GM19240 (cell line): ENCODE data around the gene ADIPOQ.
A peak's percentile ranks its signal among the peaks of the same experiment; 100 is the strongest.
"Not testable (repeated sequence)": the region's sequence is repeated elsewhere in the genome, so short reads cannot be mapped to it uniquely, and the experiment has no call there.

Experiments used
- DNase-seq: peaks from one replicate; pipeline ENCODE4 v3.0.0; 2011; ENCODE audit warnings: low spot score; ENCODE audit not compliant: insufficient read length

ADIPOQ gene

GRCh38 chr3:186826410-186826975 lies 16.0 kb upstream of the ADIPOQ start:
- no peak for DNase-seq

GRCh38 chr3:186826976-186827857 lies 15.3 kb upstream of the ADIPOQ start:
- DNase-seq, result peak; percentile 92

- no peak for DNase-seq
Observed at GRCh38 chr3:186828340-186828739, 14.2 kb upstream of the ADIPOQ start.

DNA sequence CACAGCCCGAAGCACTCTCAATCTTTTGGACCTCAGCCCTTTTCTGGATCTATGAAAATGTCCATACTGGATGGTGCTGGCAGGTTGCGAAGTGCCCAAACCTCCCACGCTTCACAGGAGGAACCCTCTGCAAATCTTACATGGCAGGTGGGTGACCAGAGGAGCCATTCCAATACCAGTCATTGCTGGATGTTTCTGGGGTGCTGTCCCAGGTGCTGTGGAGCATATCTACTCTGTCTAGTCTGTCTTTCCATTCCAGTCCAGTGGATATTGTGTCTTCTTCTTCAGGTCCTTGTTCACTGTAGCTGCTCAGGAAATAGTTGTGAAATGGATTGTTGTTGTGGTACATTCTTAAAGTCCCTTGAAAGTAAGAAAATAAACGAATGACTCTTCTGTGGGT lies 10.7 kb upstream of the ADIPOQ start:
- DNase-seq, result no peak

- DNase-seq, result no peak
Observed at GRCh38 chr3:186832276-186832675, 10.2 kb upstream of the ADIPOQ start.

DNA sequence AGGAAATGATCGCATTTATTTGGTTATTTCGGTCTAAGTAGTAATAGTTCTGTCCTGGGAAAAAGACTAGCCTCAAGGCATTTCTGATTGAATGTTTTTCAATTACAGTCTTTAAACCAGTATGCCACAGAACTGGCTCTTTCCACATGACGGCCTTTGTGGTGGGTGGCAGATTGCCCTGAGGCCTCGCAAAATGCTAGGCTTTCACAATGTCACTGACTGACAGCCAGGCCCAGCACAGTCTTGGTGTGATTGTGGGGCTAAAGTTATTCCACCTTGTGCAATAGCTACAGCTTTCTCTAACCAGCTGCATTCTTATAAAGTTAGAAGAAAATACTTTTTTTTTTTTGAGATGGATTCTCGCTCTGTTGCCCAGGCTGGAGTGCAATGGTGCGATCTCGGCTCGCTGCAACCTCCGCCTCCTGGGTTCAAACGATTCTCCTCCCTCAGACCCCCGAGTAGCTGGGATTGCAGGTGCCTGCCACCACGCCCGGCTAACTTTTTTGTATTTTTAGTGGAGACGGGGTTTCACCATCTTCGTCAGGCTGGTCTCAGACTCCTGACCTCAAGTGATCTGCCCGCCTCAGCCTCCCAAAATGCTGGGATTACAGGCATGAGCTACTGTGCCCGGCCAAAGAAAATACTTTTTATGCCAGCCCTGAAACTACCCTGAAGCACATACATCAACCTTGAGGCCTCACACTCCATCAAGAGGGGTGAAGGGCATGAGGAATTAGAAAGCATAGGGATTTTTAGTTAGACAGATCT lies 2.5 kb upstream of the ADIPOQ start:
- no peak for DNase-seq

GRCh38 chr3:186841620-186842019 lies 890 bp upstream of the ADIPOQ start:
- no peak for DNase-seq

- no peak for DNase-seq
Observed at GRCh38 chr3:186843039-186843432, 526 bp downstream of the ADIPOQ start.

DNA sequence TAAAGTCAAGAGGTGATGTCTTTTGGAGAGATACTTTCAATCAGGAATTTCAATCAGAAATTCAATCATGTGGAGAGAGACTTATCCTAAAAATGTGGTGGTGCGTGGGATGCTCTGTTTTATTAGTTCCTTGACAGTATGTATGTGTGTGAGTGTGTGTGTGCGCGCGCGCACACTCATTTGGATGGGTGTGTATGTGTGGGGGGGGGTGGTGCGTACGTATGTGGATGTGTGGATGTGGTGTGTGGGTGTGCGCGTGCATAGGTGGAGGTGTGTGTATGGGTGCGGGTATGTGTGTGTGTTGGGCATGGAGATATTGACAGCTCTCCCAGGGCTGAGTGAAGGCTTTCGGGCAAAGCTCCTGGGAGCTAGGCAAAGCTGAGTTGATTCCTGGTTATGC lies 2.4 kb downstream of the ADIPOQ start:
- DNase-seq, result no peak

DNA sequence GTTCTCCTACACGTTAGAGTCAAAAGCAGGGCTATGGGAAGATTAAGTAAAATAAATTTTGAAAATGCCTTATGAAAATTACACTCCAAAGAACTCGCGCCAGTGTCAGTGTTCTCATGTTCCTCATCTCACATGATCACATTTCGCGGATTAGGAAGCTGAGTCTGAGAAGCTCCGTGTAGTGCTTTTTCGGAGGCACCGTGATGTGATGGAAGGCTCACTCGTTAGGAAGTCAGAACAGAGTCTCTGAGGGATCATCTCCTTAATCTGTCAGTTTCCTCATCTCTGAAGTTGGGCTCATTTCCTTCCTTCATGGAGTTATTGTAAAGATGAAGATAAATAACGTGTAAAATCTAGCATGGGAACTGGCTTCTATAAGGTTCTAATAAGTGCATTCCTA lies 3.2 kb downstream of the ADIPOQ start:
- no peak for DNase-seq

DNA sequence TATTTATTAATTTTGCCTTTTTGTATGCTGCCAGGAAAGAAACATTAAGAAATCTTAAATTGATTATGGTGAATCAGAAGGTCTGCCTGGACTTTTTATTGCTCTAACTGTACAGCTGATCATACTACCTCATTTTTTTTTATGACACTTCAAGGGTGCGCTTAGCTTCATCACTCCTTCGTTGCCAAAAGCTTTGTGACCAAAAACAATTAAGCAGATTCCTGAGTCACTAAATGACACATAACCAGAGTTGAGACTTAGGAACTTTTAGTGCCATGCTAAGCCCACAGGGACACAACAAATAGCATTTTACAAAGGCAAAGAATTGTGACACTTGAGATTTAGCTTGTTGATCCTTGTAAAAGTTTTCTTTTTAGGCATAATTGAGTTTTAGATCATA lies 4.9 kb downstream of the ADIPOQ start:
- DNase-seq, result no peak

- peak; percentile 51 for DNase-seq
Observed at GRCh38 chr3:186849374-186849975, 7.0 kb downstream of the ADIPOQ start.

- DNase-seq, result not testable (repeated sequence)
Observed at GRCh38 chr3:186851835-186852234, 9.3 kb downstream of the ADIPOQ start.

GRCh38 chr3:186852994-186853393 lies 10.5 kb downstream of the ADIPOQ start:
- DNase-seq, result no peak

- DNase-seq, result no peak
Observed at GRCh38 chr3:186854146-186854545, 11.6 kb downstream of the ADIPOQ start.

DNA sequence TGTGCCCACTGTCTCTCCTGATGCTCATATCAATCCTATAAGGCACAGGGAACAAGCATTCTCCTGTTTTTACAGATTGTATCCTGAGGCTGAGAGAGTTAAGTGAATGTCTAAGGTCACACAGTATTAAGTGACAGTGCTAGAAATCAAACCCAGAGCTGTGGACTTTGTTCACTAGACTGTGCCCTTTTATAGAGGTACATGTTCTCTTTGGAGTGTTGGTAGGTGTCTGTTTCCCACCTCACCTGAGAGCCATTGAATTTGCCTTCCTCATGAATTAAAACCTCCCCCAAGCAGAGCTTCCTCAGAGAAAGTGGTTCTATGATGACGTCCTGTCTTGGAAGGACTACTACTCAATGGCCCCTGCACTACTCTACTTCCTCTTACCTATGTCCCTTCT lies 12.4 kb downstream of the ADIPOQ start:
- DNase-seq, result no peak

DNA sequence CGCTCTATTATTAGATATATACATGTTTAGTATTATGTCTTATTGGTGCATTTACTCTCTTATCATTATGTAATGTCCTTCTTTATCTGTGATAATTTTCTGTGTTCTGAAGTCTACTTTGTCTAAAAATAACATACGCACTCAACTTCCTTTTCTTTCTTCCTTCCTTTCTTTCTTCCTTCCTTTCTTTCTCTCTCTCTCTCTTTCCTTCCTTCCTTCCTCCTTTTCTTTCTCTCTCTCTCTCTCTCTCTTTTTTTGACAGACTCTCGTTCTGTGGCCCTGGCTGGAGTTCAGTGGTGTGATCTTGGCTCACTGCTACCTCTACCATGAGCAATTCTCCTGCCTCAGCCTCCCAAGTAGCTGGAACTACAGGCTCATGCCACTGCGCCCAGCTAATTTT lies 15.2 kb downstream of the ADIPOQ start:
- DNase-seq, result no peak

DNA sequence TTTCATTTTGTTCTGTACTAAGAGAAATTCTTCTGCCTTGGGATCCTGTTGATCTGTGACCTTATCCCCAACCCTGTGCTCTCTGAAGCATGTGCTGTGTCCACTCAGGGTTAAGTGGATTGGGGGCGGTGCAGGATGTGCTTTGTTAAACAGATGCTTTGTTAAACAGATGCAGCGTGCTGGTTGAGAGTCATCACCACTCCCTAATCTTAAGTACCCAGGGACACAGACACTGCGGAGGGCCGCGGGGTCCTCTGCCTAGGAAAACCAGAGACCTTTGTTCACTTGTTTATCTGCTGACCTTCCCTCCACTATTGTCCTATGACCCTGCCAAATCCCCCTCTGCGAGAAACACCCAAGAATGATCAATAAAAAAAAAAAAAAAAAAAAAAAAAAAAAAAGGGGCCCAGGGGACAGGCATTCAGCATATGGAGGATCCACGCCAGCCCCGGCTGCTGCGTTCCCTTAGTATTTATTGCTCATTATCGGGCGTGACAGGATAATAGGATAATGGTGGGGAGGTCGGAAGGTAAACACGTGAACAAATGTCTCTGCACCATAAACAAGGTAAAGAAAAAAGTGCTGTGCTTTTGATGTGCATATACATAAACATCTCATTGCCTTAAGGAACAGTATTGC lies 22.8 kb downstream of the ADIPOQ start:
- not testable (repeated sequence) for DNase-seq

DNA sequence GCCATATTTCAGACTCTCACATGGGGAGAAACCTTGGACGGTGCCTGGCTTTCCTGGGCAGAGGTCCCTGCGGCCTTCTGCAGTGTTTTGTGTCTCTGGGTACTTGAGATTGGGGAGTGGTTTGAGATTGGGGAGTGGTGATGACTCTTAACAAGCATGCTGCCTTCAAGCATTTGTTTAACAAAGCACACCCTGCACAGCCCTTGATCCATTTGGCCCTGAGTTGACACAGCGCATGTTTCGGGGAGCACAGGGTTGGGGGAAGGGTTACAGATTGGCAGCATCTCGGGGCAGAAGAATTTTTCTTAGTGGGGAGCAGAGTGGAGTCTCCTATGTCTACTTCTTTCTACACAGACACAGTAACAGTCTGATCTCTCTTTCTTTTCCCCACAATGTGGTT lies 23.6 kb downstream of the ADIPOQ start:
- DNase-seq, result not testable (repeated sequence)

GRCh38 chr3:186869253-186870100 lies 27.0 kb downstream of the ADIPOQ start:
- no peak for DNase-seq
